ENCODE data around the gene NUMBL. TPM values are rescaled to one million over a fixed set of nuclear protein-coding genes. Genes with fewer than 3 reads are reported as not detected.

NUMBL gene
- total and polyA plus RNA-seq, 4 donors: 9.8 to 95.4 (median 61.0) TPM

DNA sequence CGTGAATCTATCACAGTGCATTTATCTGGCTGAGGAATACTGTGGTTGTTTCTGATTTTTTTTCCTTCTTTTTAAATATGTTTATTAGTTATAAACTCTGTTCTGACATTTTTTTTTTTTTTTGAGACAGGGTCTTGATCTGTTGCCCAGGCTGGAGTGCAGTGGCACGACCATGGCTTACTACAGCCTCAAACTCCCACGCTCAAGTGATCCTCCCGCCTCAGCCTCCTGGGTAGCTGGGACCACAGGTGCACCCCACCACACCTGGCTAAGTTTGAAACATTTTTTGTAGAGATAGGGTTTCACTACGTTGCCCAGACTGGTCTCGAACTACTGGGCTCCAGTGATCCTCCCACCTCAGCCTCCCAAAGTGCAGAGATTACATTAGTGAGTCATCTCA, 6.6 kb upstream of the NUMBL start:
- WGBS, 2 donors: 95% methylated on average over 6 of the region's 6 CpGs
- ATAC-seq (ENCODE audit: low FRiP score) (no peak), DNase-seq (no peak)
- peaks cover 0 to 3% of the 10 kb centered on the region in 2 donors for H3K36me3 ChIP-seq (ENCODE audit: control insufficient read depth in 1 of 2, insufficient read depth in 2 of 2, low read length in 1 of 2)
- no peaks in the 10 kb centered on the region for H3K4me1 ChIP-seq (ENCODE audit: control insufficient read depth in 1 of 2, insufficient read depth in 2 of 2, low read length in 2 of 2)
- H3K9me3 ChIP-seq (ENCODE audit: control insufficient read depth, low read length): no peaks in the 10 kb centered on the region
- intact Hi-C loops (cut with DNase I): no loop called here
- no peak overlapping the region for H3K4me3 ChIP-seq (ENCODE audit: low read length in 2 of 2)
- no peaks in the 10 kb centered on the region for H3K27me3 ChIP-seq (ENCODE audit: control insufficient read depth in 1 of 2, insufficient read depth in 2 of 2, low read length in 1 of 2)
- H3K27ac ChIP-seq (ENCODE audit: low read depth in 1 of 2, low read length in 2 of 2): no peak overlapping the region

DNA sequence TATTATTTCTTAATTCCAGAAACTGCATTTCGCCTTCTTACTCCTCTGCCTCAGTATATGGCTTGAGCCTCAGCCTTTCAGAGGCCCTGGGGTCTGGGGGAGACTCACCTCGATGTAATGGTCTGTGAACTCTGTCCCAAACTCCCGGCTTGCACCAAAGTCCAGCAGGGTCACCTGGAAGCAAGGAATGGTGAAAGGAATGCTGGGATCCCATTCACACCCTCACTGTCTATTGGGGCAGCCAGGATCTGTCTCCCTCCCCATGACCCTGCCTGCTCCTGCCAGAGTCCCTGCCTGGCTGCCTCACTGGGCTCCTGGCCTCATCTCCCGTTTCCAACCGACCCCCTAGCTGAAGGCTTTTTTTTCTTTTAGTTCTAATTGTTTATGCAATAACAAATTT, 5.4 kb upstream of the NUMBL start:
- ATAC-seq (ENCODE audit: low FRiP score) (no peak), DNase-seq (no peak)
- intact Hi-C loops (cut with DNase I): no loop called here
- Histone ChIP-seq H3K4me1 (ENCODE audit: control insufficient read depth in 1 of 2, insufficient read depth in 2 of 2, low read length in 2 of 2) (no peaks in the 10 kb centered on the region), H3K36me3 (ENCODE audit: control insufficient read depth in 1 of 2, insufficient read depth in 2 of 2, low read length in 1 of 2) (peaks cover 0 to 3% of the 10 kb centered on the region in 2 donors), H3K27me3 (ENCODE audit: control insufficient read depth in 1 of 2, insufficient read depth in 2 of 2, low read length in 1 of 2) (no peaks in the 10 kb centered on the region), H3K27ac (ENCODE audit: low read depth in 1 of 2, low read length in 2 of 2) (no peak overlapping the region), H3K4me3 (ENCODE audit: low read length in 2 of 2) (no peak overlapping the region), H3K9me3 (ENCODE audit: control insufficient read depth, low read length) (no peaks in the 10 kb centered on the region)
- 72 to 81% methylated on average over 5 of the region's 5 CpGs for WGBS, 2 donors

DNA sequence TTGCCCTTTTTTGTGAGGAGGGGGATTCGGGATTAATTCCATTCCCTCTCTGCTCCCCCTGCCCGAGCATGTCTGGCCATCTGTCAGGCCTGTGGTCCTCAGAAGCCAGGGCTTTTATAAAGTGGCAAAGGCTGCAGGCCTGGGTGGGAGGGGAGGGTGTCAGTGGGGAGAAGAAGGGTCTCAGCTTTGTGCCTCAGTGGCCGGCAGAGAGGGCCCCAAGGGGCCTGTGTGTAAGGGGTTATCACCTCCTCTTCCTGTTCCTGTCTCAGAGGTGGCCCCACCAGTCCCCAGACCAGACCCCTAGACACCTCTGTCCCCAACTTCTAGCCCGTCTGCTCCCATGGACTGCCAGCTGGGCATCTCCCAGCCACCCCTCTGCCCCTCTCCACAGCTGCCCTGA, 3.4 kb upstream of the NUMBL start:
- ATAC-seq (ENCODE audit: low FRiP score) (no peak), DNase-seq (no peak)
- Histone ChIP-seq H3K27me3 (ENCODE audit: control insufficient read depth in 1 of 2, insufficient read depth in 2 of 2, low read length in 1 of 2) (no peaks in the 10 kb centered on the region), H3K9me3 (ENCODE audit: control insufficient read depth, low read length) (no peaks in the 10 kb centered on the region), H3K4me3 (ENCODE audit: low read length in 2 of 2) (no peak overlapping the region), H3K4me1 (ENCODE audit: control insufficient read depth in 1 of 2, insufficient read depth in 2 of 2, low read length in 2 of 2) (no peaks in the 10 kb centered on the region), H3K36me3 (ENCODE audit: control insufficient read depth in 1 of 2, insufficient read depth in 2 of 2, low read length in 1 of 2) (no peaks in the 10 kb centered on the region), H3K27ac (ENCODE audit: low read depth in 1 of 2, low read length in 2 of 2) (no peak overlapping the region)
- intact Hi-C loops (cut with DNase I): no loop called here
- WGBS, 2 donors: 86 to 87% methylated on average over 4 of the region's 4 CpGs

DNA sequence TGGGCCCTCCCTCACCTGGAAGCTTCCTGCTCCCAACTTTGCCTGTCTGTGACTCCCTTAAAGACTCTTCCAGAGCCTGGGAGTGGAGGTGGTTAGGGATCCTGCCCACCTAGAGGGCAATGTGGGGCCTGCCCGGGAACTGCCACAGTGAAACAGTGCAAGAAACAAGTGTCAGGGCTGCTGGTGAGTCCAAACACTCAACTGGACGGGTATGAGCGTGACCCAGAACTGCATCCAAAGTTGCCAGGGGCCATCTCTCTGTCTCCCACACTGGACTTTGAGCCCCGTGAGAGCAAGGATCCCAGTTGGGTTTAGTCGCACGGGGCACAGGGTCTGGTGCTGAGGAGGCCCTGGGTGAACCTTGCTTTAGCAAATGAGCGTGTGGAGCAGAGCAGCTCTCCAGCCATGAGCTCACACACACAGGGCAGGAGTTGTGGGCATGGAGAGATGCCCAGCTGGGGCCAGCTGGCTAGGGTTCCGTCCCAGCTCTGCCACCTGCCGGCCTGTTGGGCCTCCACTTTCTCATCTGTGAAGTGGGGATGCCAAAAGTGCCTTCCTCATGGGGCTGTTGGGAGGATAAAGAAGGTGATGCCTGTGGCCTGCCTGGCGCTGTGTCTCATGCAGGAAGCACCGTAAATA, 2.8 kb upstream of the NUMBL start:
- ATAC-seq (ENCODE audit: low FRiP score): no peak
- H3K27ac ChIP-seq (ENCODE audit: low read depth in 1 of 2, low read length in 2 of 2): no peak overlapping the region
- H3K4me1 ChIP-seq (ENCODE audit: control insufficient read depth in 1 of 2, insufficient read depth in 2 of 2, low read length in 2 of 2): no peaks in the 10 kb centered on the region
- H3K36me3 ChIP-seq (ENCODE audit: control insufficient read depth in 1 of 2, insufficient read depth in 2 of 2, low read length in 1 of 2): no peaks in the 10 kb centered on the region
- 69 to 71% methylated on average over 11 of the region's 11 CpGs for WGBS, 2 donors
- DNase-seq: no peak
- H3K27me3 ChIP-seq (ENCODE audit: control insufficient read depth in 1 of 2, insufficient read depth in 2 of 2, low read length in 1 of 2): no peaks in the 10 kb centered on the region
- no peak overlapping the region for H3K4me3 ChIP-seq (ENCODE audit: low read length in 2 of 2)
- H3K9me3 ChIP-seq (ENCODE audit: control insufficient read depth, low read length): no peaks in the 10 kb centered on the region
- intact Hi-C loops (cut with DNase I): no loop called here

DNA sequence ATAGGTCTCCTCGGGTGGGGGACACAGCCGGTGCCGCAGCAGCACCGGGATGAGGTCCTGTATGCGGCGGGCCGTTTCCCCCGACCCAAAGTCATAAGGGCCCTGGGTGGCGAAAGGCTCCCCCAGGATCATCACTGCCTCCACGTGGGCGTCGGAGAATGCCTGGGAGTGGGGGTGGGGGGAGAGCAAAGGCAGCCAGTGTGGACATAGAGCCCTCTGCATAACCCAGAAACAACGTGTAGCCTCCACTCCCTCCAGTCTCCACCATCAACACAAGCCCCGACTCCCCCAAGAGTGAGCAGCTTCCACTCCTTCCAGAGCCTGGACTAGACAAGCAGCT, 1.7 kb upstream of the NUMBL start:
- ATAC-seq (ENCODE audit: low FRiP score) (no peak), DNase-seq (no peak)
- intact Hi-C loops (cut with DNase I): no loop called here
- no peaks in the 10 kb centered on the region for H3K27me3 ChIP-seq (ENCODE audit: control insufficient read depth in 1 of 2, insufficient read depth in 2 of 2, low read length in 1 of 2)
- H3K4me3 ChIP-seq (ENCODE audit: low read length in 2 of 2): no peak overlapping the region
- no peaks in the 10 kb centered on the region for H3K36me3 ChIP-seq (ENCODE audit: control insufficient read depth in 1 of 2, insufficient read depth in 2 of 2, low read length in 1 of 2)
- no peaks in the 10 kb centered on the region for H3K4me1 ChIP-seq (ENCODE audit: control insufficient read depth in 1 of 2, insufficient read depth in 2 of 2, low read length in 2 of 2)
- H3K27ac ChIP-seq (ENCODE audit: low read depth in 1 of 2, low read length in 2 of 2): peak overlapping the region in 1 of 2 donors; percentile 1
- H3K9me3 ChIP-seq (ENCODE audit: control insufficient read depth, low read length): no peaks in the 10 kb centered on the region
- WGBS, 2 donors: 78 to 82% methylated on average over 14 of the region's 14 CpGs

DNA sequence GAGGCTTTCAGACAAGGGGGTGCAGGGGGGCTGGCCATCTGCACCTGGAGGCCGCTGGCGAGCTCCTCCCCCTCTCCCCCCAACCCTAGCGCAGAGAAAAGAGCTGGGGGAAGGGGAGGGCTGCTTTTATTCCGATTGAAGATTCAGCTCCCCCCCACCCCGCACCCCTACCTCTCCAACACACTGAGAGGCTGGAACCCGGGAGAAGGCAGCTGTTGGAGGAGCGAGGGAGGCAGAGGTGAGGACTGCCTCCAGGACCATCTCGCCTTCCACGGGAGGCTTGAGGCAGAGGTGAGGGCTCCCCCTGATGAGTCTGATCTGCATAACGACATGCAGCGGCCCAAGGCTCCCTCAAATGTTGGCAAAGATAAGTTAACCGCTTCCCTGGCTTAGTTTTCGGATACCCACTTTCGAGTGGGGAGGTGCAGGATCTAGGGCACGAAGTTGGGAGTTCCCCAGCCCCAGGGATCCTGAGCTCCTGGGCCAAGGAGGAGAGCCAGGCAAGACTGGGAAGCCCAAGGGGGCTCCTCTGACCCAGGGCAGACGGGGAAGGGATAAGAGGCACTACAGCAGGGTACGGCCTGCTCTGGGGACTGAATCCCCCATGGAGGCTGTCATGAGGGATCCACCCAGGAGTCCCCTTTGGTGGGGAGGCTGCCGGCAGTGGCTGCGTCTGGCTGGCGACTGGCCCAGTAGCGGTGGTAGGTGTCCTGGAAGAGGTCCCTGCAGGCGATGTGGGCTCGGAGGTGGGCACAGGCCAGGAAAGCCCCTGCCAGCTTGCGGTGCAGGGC, 1.2 kb upstream of the NUMBL start:
- no peak overlapping the region for H3K4me3 ChIP-seq (ENCODE audit: low read length in 2 of 2)
- intact Hi-C loops (cut with DNase I): loop anchor here in 1 of 2 donors (2.0 kb wide), 1 partner anchor 59 kb away; the partner anchor contains the start of genes ACTMAP and SNRPA
- H3K27me3 ChIP-seq (ENCODE audit: control insufficient read depth in 1 of 2, insufficient read depth in 2 of 2, low read length in 1 of 2): no peaks in the 10 kb centered on the region
- no peaks in the 10 kb centered on the region for H3K9me3 ChIP-seq (ENCODE audit: control insufficient read depth, low read length)
- H3K27ac ChIP-seq (ENCODE audit: low read depth in 1 of 2, low read length in 2 of 2): peak overlapping the region in 1 of 2 donors; percentile 56
- ATAC-seq (ENCODE audit: low FRiP score) (no peak), DNase-seq (no peak)
- H3K4me1 ChIP-seq (ENCODE audit: control insufficient read depth in 1 of 2, insufficient read depth in 2 of 2, low read length in 2 of 2): no peaks in the 10 kb centered on the region
- 56 to 68% methylated on average over 19 to 24 of the region's 24 CpGs for WGBS, 2 donors
- peaks cover 0 to under 1% of the 10 kb centered on the region in 2 donors for H3K36me3 ChIP-seq (ENCODE audit: control insufficient read depth in 1 of 2, insufficient read depth in 2 of 2, low read length in 1 of 2)

DNA sequence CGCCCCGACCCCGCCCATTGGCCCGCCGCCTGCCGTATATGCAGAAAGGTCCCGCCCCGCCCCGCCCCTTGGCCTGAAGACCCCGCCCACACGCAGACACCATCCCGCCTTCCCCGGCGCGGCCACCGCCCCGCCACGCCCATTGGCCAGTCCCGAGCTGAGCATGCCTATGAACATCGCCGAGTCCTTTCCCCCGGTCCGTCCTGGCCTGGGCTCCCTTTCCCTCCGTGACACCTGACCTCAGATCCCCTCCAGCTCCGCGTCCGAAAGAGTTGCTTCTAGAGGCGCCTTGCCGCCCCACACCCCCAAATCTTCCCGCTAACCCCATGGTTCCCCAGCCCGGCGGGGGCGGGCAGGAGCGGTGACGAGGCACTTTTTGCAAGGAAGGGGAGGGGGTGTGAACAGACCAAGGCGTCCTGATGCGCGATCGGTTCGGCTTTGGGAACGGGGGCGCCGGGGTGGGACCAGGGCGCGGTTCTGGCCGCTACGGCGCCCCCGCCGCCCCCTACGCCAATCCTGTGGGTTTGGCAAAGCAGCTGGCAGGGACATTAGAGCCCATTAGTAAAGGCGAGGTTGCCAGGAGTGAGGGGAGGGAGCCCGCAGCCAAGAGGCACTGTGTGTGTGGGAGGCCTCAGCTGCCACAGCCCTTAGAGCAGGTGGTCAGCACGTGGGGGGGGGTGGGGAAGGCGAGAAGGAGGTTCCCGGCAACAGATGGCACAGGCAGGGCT, 406 bp upstream of the NUMBL start:
- 0 to 1% methylated on average over 45 to 56 of the region's 56 CpGs for WGBS, 2 donors
- Histone ChIP-seq H3K27me3 (ENCODE audit: control insufficient read depth in 1 of 2, insufficient read depth in 2 of 2, low read length in 1 of 2) (no peaks in the 10 kb centered on the region), H3K9me3 (ENCODE audit: control insufficient read depth, low read length) (no peaks in the 10 kb centered on the region), H3K4me1 (ENCODE audit: control insufficient read depth in 1 of 2, insufficient read depth in 2 of 2, low read length in 2 of 2) (no peaks in the 10 kb centered on the region), H3K36me3 (ENCODE audit: control insufficient read depth in 1 of 2, insufficient read depth in 2 of 2, low read length in 1 of 2) (peaks cover 0 to 1% of the 10 kb centered on the region in 2 donors), H3K4me3 (ENCODE audit: low read length in 2 of 2) (peak overlapping the region; percentile 24 to 62), H3K27ac (ENCODE audit: low read depth in 1 of 2, low read length in 2 of 2) (peak overlapping the region in 1 of 2 donors; percentile 56)
- ATAC-seq (ENCODE audit: low FRiP score): peak; percentile 92
- peak; percentile 96 to 99 for DNase-seq
- intact Hi-C loops (cut with DNase I): loop anchor here in 1 of 2 donors (1.0 to 2.0 kb wide), 2 partner anchors 25 to 60 kb away; partner anchors contain the start of genes ACTMAP, COQ8B and SNRPA

DNA sequence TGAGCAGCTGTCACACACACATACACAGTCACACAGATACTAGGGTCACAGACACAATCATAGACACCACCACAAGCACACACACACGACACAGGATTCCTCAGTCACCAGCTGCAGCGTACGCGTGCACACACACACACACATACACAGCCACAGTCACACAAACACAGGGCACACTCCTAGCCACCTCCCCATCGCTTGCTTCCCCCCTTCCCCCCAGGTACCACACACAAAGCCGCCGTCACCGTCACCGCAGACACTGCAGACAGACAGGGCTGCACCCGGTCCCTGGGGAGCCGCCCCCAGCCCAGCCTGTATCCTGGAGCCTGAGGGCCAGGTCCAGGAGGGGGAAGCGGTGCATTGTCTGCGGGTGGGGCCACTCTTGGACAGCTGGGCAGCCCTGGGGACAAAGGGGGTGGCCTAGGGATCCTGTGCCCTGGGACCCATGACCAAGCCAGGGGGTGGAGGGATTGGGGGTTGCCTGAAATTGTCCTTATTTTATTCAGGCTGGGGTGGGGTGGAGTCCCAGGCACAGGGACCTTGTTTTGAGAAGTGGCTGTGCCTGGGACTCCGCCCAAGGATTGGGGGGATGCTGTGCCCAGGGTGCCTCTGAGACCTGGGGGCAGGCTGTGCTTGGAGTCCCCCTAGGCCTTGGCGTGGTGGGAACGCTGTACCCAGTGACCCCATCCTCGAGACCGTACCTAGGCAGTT, 957 bp downstream of the NUMBL start:
- no peaks in the 10 kb centered on the region for H3K4me1 ChIP-seq (ENCODE audit: control insufficient read depth in 1 of 2, insufficient read depth in 2 of 2, low read length in 2 of 2)
- H3K9me3 ChIP-seq (ENCODE audit: control insufficient read depth, low read length): no peaks in the 10 kb centered on the region
- intact Hi-C loops (cut with DNase I): loop anchor here in 1 of 2 donors (1.0 to 2.0 kb wide), 2 partner anchors 27 to 61 kb away; partner anchors contain the start of genes ACTMAP, COQ8B and SNRPA
- DNase-seq (no peak), ATAC-seq (ENCODE audit: low FRiP score) (no peak)
- H3K27me3 ChIP-seq (ENCODE audit: control insufficient read depth in 1 of 2, insufficient read depth in 2 of 2, low read length in 1 of 2): no peaks in the 10 kb centered on the region
- H3K4me3 ChIP-seq (ENCODE audit: low read length in 2 of 2): peak overlapping the region; percentile 62 to 75
- H3K36me3 ChIP-seq (ENCODE audit: control insufficient read depth in 1 of 2, insufficient read depth in 2 of 2, low read length in 1 of 2): peaks cover 0 to 9% of the 10 kb centered on the region in 2 donors
- 5% methylated on average over 18 of the region's 18 CpGs for WGBS, 2 donors
- H3K27ac ChIP-seq (ENCODE audit: low read depth in 1 of 2, low read length in 2 of 2): peak overlapping the region in 1 of 2 donors; percentile 38
